Measurements from ENCODE around the gene GAD1.

GAD1 gene

DNA sequence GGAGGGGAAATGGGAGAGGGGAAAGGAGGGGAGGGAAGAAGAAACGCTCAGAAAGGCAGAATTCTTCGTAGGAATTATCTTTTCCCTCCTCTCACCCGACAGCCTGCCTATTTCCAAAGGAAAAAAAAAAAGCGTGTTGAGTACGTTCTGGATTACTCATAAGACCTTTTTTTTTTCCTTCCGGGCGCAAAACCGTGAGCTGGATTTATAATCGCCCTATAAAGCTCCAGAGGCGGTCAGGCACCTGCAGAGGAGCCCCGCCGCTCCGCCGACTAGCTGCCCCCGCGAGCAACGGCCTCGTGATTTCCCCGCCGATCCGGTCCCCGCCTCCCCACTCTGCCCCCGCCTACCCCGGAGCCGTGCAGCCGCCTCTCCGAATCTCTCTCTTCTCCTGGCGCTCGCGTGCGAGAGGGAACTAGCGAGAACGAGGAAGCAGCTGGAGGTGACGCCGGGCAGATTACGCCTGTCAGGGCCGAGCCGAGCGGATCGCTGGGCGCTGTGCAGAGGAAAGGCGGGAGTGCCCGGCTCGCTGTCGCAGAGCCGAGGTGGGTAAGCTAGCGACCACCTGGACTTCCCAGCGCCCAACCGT is at the start of gene GAD1:
Gene GAD1 (plus strand): TSS at position 384 of the 589 bp plus-strand sequence. CDS start 1,705 bp downstream, outside the sequence.
- DNase-seq = no peak

DNA sequence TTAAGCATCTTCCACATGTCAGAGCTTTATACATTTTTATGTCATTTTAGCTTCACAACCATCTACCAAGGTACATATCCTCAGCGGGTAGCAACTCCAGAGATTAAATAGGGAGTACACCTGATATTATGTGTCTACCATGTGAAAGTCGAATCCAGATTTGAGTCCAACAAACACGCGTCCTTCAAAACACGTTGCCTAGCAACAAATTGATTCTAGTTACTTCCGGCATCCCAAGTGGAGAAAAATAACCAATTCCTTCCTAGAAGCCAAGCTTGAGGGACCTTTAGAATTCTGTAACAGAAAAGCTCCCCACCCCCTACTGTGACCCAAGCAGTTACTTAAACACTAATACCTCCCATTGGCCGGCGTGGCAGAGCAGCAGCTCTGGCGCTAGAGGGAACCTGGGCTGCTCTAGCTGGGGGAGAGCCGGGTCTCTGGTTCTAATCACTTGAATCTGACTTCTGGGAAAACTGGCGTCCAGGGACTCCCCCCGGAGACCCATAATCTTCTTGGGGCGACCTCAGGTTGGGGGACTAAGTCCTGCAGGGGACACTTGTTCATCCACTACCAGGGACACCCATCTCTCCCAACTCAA is 46.6 kb upstream of the GAD1 start, which contains the start of gene ERICH2:
Gene ERICH2 (plus strand): TSS at position 371 of the 598 bp plus-strand sequence. CDS start 304 bp downstream, outside the sequence.
- no peak for DNase-seq

DNA sequence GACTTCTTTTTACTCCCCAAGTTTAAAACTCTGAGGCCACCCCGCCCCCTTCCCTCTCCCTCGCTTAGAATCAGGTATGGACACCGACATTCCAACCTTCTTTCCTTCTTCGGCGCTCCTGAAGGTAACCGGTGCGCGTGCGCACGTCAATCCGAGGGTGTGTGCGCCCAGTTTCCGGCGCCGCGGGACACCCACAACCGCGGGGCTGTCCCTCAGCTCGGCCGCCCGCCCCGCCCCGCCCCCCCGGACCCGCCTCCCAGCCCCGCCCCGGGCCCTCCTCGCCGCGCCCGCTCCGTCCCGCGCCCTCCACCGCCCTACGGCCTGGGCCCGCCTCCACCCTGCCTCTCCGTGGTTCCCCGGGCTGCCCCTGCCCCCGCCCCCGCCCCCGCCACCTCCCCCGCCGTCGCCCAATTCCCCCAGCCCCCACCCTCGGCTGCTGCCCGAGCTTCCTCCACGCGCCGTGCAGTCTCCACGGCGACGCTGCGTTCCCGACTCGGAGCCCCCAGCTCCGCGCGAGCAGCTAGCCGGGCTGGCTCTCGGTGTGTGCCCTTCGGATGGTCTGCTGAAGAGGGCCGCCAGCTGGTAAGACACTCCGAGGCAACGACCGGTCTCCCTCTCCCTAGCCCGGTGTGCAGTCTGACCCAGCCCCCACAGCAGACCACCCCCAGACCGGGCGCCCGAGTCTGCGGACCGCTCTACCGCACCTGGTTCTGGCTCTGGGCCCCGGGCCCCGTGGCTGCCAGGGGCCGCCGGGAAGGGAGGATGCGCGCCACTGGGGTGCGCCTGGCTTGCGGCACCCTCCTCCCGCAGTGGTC is 45.9 kb upstream of the GAD1 start:
- DNase-seq = peak; percentile 14

DNA sequence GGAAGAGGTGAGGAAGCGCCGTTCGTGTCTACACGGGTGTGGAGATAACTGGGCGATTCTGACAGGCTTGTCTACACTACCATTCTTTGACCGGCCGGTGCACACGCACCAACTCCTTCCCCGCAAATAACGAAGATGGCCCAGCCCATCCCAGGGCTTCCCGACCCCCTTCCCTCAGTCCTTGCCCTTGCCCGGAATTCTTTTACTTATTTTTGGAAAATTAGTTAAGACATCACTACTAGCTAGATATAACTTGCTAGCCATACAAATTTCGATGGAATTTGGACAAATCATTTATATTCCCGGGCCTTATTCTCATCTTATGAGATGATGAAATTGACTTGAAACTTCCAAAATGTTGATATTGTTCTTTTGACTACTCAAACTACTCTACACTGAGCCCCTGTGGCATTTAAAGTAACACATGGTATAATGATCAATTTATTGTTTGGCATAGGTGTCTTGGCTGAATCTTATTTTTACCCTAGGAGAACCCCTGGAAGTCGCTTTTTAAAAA is 45.2 kb upstream of the GAD1 start:
- no peak for DNase-seq

DNA sequence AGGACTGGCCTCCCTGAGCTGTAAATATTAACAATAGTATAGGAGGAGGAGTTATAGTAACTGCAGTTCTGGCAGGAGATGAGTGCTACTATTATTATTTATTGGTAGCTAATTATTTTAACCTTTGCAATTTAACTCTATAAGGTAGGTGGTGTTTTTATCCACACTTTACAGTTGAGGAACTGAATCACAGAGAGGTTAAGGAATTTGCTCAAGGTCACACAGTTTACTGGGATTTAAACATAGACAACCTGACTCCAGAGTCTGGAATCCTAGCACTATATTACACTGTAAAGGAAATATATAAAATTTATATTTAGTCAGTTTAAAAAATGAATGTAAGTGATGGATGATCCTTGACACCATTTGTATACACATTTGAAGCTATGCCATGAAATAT is 44.4 kb upstream of the GAD1 start:
- DNase-seq = no peak

DNA sequence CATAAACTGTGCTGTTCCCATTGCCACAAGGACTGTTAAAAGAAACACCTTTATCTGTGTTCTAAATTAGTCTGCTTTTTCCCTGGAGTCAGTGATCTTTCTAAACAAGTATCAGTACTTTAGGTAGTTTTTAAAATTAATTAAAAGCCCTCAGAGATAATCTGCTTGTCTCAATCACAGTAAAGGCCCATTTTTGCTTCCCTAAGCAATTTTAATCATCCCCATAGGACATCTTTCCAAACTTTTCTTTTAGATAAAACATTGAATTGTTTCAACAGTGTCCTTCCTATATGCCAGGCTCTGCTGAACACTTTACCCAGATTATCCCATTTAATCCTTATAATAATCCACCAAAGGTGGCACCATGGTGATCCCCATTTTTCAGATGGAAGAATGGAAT is 42.6 kb upstream of the GAD1 start:
- no peak for DNase-seq

DNA sequence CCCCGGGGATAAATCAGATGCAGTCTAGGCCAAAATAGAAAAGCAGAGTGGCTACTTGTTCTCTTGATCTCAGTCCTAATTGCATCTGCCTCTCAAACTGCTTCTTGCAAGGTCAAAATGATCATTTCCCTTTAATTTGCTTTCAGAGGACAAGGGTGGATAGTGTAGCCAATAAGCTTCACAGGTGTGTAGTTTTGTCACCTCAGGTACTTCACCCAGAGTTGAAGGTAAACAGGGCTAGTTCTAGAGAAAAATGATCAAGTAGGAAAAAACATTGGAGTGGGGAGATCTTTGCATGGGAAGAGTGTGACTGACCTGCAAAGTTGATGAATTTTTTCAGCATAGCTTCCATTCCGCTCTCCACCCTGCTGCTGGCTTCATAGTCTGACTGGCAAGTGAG is 37.8 kb upstream of the GAD1 start:
- no peak for DNase-seq

DNA sequence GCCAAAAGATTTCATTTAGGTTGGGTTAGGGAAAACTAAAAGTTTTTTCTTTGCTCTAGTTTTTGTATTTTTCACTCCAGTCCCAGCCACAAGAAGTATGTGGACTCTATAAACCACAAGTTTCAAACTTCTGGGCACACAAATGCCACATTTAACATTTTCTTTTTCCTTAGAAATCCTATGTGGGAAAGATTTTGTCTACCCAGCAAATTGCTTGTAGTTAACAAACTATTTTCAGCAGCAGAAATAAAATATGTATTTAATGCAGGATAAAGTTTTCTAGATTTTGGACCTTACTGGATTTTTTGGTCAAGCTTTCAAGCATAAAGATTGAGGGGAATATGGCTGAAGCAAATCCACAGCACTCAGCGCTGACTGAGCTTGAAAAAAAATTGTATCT is 37.4 kb upstream of the GAD1 start:
- no peak for DNase-seq

DNA sequence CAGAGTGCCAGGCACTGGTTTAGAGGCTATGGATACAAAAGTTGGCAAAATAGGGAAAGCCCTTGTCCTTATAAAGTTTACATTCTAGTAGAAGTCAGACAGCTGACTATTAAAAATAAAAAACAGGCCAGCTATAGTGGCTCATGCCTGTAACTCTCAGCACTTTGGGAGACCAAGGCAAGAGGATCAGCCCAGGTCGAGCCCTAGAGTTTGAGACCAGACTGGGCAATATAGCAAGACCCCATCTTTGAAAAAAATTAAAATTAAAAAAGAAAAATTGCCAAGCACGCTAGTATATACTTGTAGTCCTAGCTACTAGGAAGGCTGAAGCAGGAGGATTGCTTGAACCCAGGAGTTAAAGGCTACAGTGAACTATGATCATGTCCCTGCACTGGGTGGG is 34.0 kb upstream of the GAD1 start:
- no peak for DNase-seq

DNA sequence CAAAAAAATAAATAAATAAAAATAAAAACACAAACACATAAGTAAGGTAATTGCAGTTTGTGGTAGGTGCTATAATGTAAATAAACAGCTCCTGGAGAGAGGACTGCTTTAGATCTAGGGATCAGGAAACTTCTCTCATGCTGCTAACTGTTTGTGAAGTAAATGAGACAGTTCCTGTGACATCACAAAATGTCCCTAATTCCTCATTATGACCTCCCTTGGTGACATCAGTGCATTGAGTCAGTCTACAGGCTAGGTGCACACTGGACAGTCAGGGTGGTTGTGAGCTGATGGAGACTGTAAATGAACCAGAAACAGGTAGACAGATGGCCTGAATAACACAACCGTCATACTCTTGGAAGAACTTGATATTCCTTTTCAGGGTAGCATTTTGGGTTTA is 33.1 kb upstream of the GAD1 start:
- DNase-seq = no peak

DNA sequence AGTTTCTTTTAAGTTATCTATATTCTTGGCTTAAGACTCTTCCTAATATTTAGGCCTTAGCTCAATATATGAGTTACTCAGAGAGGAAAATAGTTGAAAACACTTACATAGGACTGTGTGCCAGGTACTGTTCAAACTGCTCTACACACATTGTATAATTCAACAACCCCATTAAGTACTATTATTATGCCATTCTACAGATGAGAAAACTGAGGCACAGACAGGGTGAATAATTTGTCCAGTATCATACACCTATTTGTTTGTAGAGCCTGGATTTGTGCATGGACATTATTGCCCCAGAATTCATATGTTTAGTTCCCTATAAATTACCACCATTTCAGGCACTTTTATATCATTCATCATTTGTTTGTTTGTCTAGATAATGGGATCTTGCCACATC is 17.7 kb upstream of the GAD1 start:
- no peak for DNase-seq

DNA sequence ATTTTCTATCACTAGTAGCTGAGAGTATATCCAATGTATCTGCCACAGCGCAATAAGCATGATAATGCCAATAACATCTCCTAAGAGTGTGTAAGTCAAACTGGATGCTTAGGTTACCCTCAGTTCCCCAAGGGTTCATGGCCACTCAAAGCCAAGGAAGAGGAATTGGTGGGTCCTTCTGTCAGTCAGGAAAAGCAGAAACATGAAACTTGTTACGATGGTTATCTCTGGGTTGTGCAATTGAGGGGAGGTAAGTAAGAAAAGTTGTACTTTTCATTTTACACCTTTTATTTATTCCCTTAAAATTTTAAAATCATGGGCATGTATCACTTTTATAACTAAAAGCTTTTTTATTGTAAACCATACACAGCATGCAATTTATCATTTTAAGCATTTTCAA is 10.1 kb upstream of the GAD1 start:
- DNase-seq = no peak

DNA sequence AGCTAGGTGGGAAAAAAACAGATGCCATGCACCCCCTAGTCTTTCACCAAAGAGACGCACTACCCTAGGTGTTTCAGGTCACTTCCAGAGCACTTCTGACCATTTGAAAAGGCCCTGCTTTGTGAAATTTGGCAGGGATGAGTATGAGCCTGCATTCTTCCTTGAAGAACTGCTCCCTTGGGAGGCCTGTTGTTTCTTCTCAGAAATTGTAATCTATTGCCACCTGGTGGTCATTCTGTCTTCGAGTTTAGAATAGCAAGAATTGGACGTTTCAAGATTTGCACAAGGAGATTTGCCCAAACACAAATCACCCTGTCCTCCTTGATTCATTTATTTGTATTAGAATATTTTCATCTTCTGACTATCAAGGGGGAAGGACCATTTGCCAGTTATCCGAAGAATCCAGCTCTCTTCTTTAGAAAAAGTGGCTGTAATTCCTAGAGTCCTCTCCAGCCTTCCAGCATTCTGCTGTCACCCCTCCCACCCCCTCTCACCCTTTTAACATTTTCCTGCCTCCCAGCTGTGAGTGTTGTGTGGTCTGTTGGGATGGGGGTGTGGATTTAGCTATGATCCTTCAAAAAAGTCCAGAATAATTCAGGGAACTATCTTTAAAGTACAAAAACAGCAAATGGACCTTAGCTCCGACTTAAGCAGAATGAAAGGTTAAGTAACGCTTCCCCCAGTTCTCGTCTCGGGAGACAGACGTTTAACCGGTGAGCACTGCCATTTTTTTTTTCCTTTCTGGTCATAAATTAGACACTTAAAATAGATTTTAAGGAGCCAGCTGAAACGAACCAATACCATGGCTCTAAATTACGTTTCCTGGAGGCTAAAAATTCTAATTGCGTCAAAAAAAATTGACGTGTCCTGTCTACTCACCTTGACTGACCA is 3.7 kb upstream of the GAD1 start:
- DNase-seq = no peak

DNA sequence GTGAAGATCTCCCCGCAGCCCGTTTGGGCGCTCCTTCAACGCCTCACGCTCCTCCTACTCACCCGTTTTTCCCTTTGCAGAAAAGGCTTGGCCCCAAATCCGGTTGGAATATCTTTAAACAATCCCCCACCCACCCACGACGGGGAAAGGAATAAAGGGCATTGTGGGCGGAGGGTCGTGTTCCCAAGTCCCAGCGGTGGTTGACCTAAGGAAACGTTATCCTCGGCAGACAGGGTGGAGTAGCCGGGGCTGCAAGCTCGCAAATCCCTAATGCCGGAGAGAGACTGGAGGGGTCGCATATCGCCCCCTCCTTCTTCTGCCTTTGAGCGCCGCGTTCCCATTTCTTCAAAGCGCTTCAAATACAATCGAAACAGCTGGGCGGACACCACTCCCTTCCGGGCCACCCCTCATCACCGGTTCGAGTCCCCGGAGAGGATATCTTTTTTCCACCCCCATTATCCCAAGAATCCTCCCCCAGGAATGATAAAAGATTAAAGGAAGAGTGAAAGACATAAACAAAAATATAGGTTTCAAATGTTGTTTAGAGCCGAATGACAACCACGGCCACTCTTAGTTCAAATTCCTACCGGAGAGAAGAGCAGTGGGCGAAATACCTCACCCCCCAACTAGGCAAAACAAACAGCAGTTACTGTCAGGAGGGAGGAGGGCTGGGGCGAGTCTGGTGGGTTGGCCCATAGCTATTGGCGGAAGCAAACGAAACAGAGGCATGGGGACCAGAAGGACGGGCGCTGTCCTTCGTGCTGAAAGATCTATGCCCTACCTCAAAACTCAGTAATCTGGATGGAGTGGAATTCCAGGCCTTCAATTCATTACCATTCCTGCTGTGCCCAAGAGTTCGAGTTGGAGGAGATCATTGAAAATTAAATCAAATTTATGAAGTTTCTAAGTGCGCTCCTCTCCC is 2.8 kb upstream of the GAD1 start:
- DNase-seq = no peak

DNA sequence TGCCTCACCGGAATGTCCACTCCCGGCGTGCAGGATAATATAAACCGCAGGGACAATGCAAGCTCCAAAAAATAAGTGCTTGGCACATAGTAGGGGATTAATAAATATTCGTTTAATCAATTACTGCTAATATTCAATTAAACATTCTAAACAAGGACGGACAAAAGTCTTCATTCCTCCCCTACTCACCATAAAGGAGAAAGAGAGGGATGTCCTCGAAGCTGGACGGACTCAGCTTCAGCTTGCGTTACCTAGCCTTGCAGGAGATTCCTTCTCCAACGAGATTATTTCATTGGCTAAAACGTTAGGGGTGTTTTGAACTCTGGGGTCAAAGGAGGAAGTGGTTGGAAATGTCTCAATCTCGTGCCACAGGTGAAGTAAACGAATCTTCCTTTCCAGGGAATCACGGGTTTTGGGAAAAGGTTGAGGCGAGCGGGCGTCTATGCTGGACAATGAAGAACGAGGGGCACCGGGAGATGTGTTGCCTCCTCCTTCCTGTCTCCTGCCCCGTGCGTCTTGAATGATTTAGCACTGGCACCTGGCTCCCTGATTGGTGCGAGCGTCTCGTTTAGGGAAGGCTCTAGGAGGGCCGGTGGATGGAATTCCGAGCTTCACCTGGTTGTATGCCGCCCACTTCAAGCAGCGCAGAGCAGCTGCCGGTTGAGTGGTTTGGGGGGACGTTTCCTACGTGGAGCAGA is 2.0 kb upstream of the GAD1 start:
- no peak for DNase-seq

DNA sequence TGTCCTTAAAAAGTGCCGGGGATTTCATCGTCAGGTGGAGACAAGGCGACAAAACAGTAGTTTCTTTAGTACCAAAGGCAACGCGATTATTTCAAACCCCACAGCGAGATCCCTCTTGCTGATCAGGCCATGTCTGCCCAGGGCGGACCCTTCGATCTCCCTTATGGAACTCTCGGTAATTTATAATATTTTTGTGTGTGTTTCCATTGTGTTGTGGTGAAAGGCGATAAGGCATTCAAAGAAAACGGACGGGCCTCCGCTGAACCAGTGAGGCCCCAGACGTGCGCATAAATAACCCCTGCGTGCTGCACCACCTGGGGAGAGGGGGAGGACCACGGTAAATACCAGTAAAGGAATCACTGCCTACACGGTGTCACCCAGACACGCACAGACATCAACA is 1.4 kb upstream of the GAD1 start:
- no peak for DNase-seq

DNA sequence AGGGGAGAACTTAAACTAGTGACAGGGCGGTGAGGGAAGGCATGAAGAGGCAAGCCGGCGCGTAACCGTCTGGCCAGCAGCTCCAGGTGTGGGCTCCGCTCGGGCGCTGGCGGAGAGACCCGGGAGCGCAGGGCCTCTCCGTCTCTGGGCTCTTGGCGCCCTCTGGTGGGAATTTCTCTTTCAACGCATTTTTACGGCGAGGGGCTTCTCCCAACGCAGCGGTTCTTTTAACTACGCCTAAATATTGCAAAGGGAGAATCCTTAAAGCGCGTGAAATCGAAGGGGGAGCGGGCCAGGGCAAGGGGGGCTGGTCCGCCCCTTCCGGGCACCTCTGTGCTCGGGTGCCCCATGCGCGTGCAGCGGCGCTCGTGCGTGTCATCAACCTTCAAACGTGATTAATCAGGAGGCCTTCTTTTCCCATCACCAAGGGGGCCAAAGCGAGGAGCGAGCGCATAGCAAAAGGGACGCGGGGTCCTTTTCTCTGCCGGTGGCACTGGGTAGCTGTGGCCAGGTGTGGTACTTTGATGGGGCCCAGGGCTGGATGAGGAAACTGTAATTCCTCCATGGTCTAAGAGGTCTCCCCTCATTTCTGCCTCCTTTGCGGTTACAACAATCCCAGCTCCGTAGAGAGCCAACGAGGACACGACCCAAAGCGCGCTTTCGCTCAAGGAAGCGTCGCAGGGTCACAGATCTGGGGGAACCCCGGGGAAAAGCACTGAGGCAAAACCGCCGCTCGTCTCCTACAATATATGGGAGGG is 762 bp upstream of the GAD1 start:
- DNase-seq = no peak

DNA sequence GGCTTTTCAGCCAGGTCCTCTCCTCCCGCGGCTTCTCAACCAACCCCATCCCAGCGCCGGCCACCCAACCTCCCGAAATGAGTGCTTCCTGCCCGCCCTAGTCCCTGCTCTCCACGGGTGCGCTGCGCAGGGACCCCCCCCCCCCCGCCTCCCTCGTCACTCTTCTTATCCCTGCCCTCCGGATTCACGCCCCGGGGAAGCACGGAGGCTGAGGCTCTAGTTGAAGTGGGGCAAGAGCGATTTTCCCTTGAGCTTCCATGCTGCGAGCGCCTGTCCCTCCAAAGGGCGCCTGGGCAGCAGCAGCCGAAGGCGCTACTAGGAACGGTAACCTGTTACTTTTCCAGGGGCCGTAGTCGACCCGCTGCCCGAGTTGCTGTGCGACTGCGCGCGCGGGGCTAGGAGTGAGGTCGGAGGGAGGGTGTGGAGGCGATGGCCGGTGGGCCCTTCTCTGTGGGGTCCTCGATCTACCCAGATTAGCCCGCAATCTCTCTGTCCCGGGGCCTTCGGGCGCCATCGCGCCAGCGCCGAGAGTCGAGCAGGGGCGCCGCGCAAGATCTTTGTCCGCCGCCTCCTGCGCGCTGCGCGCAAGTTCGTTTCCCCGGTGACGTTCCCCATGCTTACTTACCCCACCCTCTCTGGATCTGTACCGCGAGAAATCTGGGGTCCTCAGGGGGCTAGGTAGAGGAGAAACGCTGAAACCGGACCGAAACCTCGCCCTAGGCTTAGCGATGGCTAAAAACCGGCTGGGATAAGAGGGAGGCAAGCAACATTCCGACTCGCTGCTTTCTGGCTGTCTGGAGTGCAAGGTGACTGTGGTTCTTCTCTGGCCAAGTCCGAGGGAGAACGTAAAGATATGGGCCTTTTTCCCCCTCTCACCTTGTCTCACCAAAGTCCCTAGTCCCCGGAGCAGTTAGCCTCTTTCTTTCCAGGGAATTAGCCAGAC is 677 bp downstream of the GAD1 start:
- no peak for DNase-seq
